Measurements from ENCODE around the gene PCSK1. TPM values are rescaled to one million over a fixed set of nuclear protein-coding genes. Genes with fewer than 3 reads are reported as not detected.

Gene PCSK1
- polyA plus RNA-seq, 1 of the 3 experiments (the other 2 are of a cell fraction): 0.08 TPM

GRCh38 chr5:96476654-96477053 is 43.6 kb upstream of the PCSK1 start:
- Histone ChIP-seq H3K4me3 (ENCODE audit: low read depth in 2 of 2, low read length in 1 of 2) (no peak overlapping the region), H3K4me1 (ENCODE audit: control insufficient read depth in 1 of 2, insufficient read depth in 2 of 2, low read depth in 1 of 2, low read length in 1 of 2) (peaks cover 0 to 4% of the 10 kb centered on the region in 2 experiments; a peak in 2 of 4 replicates), H4K20me1 (ENCODE audit: insufficient read depth) (no peaks in the 10 kb centered on the region), H3F3A (replicated peaks; ENCODE audit: insufficient read depth) (no peaks in the 10 kb centered on the region), H3K27ac (ENCODE audit: low read depth in 2 of 2, low read length in 1 of 2) (no peak overlapping the region), H3K4me2 (no peak overlapping the region), H2AFZ (ENCODE audit: low read depth) (no peak overlapping the region), H3K9ac (no peak overlapping the region), H3K36me3 (replicated peaks in 1 of 2; ENCODE audit: control insufficient read depth in 1 of 2, insufficient read depth in 2 of 2, low read length in 1 of 2) (no peaks in the 10 kb centered on the region), H3K9me2 (no peaks in the 10 kb centered on the region), H3K79me2 (ENCODE audit: insufficient read depth) (no peaks in the 10 kb centered on the region), H3K27me3 (ENCODE audit: insufficient read depth) (no peaks in the 10 kb centered on the region), H3K9me3 (no peaks in the 10 kb centered on the region)
- 49% methylated on average over 3 of the region's 3 CpGs for WGBS (ENCODE audit: low lambda C conversion rate)
- ChIA-PET POLR2A (no interaction called here), CTCF (interaction anchor here (1.0 to 1.3 kb wide), 2 partner anchors 17 to 43 kb away, joined by 3 read pairs; partner anchors contain the start of gene PCSK1)
- no peak for TF ChIP-seq RCOR1 (IDR thresholded peaks at IDR 0.05; ENCODE audit: low read length)
- TF ChIP-seq POLR2AphosphoS5 (IDR thresholded peaks at IDR 0.05; ENCODE audit: low read depth, low read length): no peak
- DNase-seq: no peak

- no peaks in the 10 kb centered on the region for H3K9me3 ChIP-seq
- H3K4me3 ChIP-seq (ENCODE audit: low read depth in 2 of 2, low read length in 1 of 2): no peak overlapping the region
- H4K20me1 ChIP-seq (ENCODE audit: insufficient read depth): no peaks in the 10 kb centered on the region
- DNase-seq: no peak
- ChIA-PET POLR2A (no interaction called here), CTCF (no interaction called here)
- H3K36me3 ChIP-seq (replicated peaks in 1 of 2; ENCODE audit: control insufficient read depth in 1 of 2, insufficient read depth in 2 of 2, low read length in 1 of 2): no peaks in the 10 kb centered on the region
- no peaks in the 10 kb centered on the region for H3K79me2 ChIP-seq (ENCODE audit: insufficient read depth)
- H2AFZ ChIP-seq (ENCODE audit: low read depth): no peak overlapping the region
- H3K27me3 ChIP-seq (ENCODE audit: insufficient read depth): no peaks in the 10 kb centered on the region
- no peak overlapping the region for H3K27ac ChIP-seq (ENCODE audit: low read depth in 2 of 2, low read length in 1 of 2)
- peaks cover 0 to 4% of the 10 kb centered on the region in 2 experiments; a peak in 2 of 4 replicates for H3K4me1 ChIP-seq (ENCODE audit: control insufficient read depth in 1 of 2, insufficient read depth in 2 of 2, low read depth in 1 of 2, low read length in 1 of 2)
- 48% methylated on average over 4 of the region's 4 CpGs for WGBS (ENCODE audit: low lambda C conversion rate)
- H3F3A ChIP-seq (replicated peaks; ENCODE audit: insufficient read depth): no peaks in the 10 kb centered on the region
- no peak overlapping the region for H3K4me2 ChIP-seq
- H3K9ac ChIP-seq: no peak overlapping the region
- no peaks in the 10 kb centered on the region for H3K9me2 ChIP-seq
- TF ChIP-seq REST (IDR thresholded peaks at IDR 0.05; ENCODE audit: low read depth, low read length) (no peak), EP300 (IDR thresholded peaks at IDR 0.05; ENCODE audit: borderline replicate concordance in 1 of 2, low read depth in 1 of 2, low read length in 1 of 2) (no peak), FOXM1 (IDR thresholded peaks at IDR 0.05; ENCODE audit: low read depth) (no peak), IRF3 (IDR thresholded peaks at IDR 0.05; ENCODE audit: low read depth, low read length) (no peak), SMC3 (IDR thresholded peaks at IDR 0.05; ENCODE audit: low read depth, low read length) (no peak), NRF1 (IDR thresholded peaks at IDR 0.05; ENCODE audit: low read depth, low read length) (no peak), NFIC (IDR thresholded peaks at IDR 0.05; ENCODE audit: borderline replicate concordance) (no peak), RXRA (IDR thresholded peaks at IDR 0.05; ENCODE audit: borderline replicate concordance, low read depth) (no peak), TCF12 (IDR thresholded peaks at IDR 0.05) (no peak), JUND (IDR thresholded peaks at IDR 0.05) (no peak)
These were observed 41.0 kb upstream of the PCSK1 start for GRCh38 chr5:96474073-96474472.
